ENCODE results near the gene DPH6.

DNA sequence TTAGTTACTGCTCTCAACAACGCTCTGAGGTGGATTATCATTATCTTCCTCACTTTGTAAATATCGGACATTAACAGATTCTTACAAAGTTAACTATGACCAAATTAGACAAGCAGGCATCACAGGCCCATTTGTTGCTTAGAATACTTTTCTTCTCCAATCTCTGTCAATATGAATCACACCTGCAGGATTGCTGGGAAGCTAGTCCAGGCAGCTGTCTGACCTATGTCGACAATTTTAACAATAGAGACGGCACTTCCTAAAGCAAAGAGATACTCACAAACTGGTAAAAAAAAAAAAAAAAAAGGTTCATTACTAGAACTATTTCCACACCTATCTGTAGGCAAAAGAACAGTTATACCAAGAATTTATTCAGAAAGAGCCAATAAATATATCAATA lies 85.3 kb downstream of the DPH6 start:
- TF ChIP-seq CTCF (IDR thresholded peaks at IDR 0.05) (no peak), POLR2A (IDR thresholded peaks at IDR 0.05; ENCODE audit: low read depth) (no peak), POLR2AphosphoS5 (IDR thresholded peaks at IDR 0.05) (no peak), EP300 (IDR thresholded peaks at IDR 0.05) (no peak)

All from esophagus muscularis mucosa (tissue), 4 donors.